ENCODE results near the gene CSNK1D.
A peak's percentile ranks its signal among the peaks of the same experiment; 100 is the strongest.

Gene CSNK1D

GRCh38 chr17:82310877-82311276 lies 37.4 kb upstream of the CSNK1D start:
- no peak for DNase-seq (ENCODE audit: low spot score)

GRCh38 chr17:82309656-82310570 lies 36.4 kb upstream of the CSNK1D start:
- DNase-seq (ENCODE audit: low spot score) = no peak

GRCh38 chr17:82305727-82306300 lies 32.3 kb upstream of the CSNK1D start:
- DNase-seq (ENCODE audit: low spot score) = no peak

- DNase-seq (ENCODE audit: low spot score) = no peak
Measured at GRCh38 chr17:82304826-82305726, 31.6 kb upstream of the CSNK1D start.

GRCh38 chr17:82303944-82304808 lies 30.7 kb upstream of the CSNK1D start:
- no peak for DNase-seq (ENCODE audit: low spot score)

GRCh38 chr17:82302991-82303943 lies 29.8 kb upstream of the CSNK1D start:
- DNase-seq (ENCODE audit: low spot score) = no peak

- DNase-seq (ENCODE audit: low spot score) = no peak
Measured at GRCh38 chr17:82302568-82302963, 29.1 kb upstream of the CSNK1D start.

GRCh38 chr17:82301916-82302567 lies 28.5 kb upstream of the CSNK1D start:
- DNase-seq (ENCODE audit: low spot score) = no peak

- no peak for DNase-seq (ENCODE audit: low spot score)
Measured at GRCh38 chr17:82301300-82301915, 27.9 kb upstream of the CSNK1D start.

GRCh38 chr17:82300707-82301270 lies 27.3 kb upstream of the CSNK1D start:
- peak; percentile 73 for DNase-seq (ENCODE audit: low spot score)

- no peak for DNase-seq (ENCODE audit: low spot score)
Measured at GRCh38 chr17:82300228-82300627, 26.7 kb upstream of the CSNK1D start.

GRCh38 chr17:82299452-82299851 lies 26.0 kb upstream of the CSNK1D start:
- no peak for DNase-seq (ENCODE audit: low spot score)

- DNase-seq (ENCODE audit: low spot score) = no peak
Measured at GRCh38 chr17:82298538-82299421, 25.3 kb upstream of the CSNK1D start.

- peak; percentile 93 for DNase-seq (ENCODE audit: low spot score)
Measured at GRCh38 chr17:82297714-82298537, 24.4 kb upstream of the CSNK1D start.

- DNase-seq (ENCODE audit: low spot score) = peak; percentile 83
Measured at GRCh38 chr17:82297280-82297713, 23.8 kb upstream of the CSNK1D start.

- no peak for DNase-seq (ENCODE audit: low spot score)
Measured at GRCh38 chr17:82296511-82297279, 23.2 kb upstream of the CSNK1D start.
